K562 (cell line): Measurements from ENCODE around the gene DNMT3A. TPM values are rescaled to one million over a fixed set of nuclear protein-coding genes. Genes with fewer than 3 reads are reported as not detected.
A peak's percentile ranks its signal among the peaks of the same experiment; 100 is the strongest.

Experiments
- HDAC8 ChIP-seq: fragments of 450-650 bp; IDR thresholded peaks from 2 replicates; pipeline ENCODE4 v1.6.1; 2016; ENCODE audit warnings: mild to moderate bottlenecking, missing genetic modification characterization, moderate library complexity, missing compliant biosample characterization
- POLR2H ChIP-seq: IDR thresholded peaks from 2 replicates; pipeline ENCODE4 v1.6.1; 2016; ENCODE audit warnings: missing genetic modification characterization, low read depth, mild to moderate bottlenecking, control low read depth, missing compliant biosample characterization, moderate library complexity
- PRMT5 ChIP-seq: sonication (generic); formaldehyde crosslinking; IDR thresholded peaks from 2 replicates; pipeline ENCODE4 v1.5.0; 2020; ENCODE audit warnings: missing genetic modification reagents
- PTTG1 ChIP-seq: fragments of 450-650 bp; IDR thresholded peaks from 2 replicates; pipeline ENCODE4 v1.6.1; 2016; ENCODE audit warnings: low read depth, mild to moderate bottlenecking, missing genetic modification characterization, missing compliant biosample characterization
- RAD21 ChIP-seq, 2 experiments: fragments of 250-450 bp in 1 of 2; fragments of 450-650 bp in 1 of 2; sonication (Bioruptor Pico) in 1 of 2; formaldehyde crosslinking in 1 of 2; IDR thresholded peaks in 1 of 2; conservative IDR thresholded peaks in 1 of 2; 2 replicates each; pipeline versions ENCODE4 v1.4.0 to v1.8.0; 2020 to 2022; ENCODE audit warnings: mild to moderate bottlenecking in 2 of 2, moderate library complexity in 1 of 2
- RBM34 ChIP-seq: fragments of 200-400 bp; formaldehyde crosslinking; IDR thresholded peaks from 2 replicates; pipeline ENCODE4 v1.6.1; 2018; ENCODE audit warnings: low read length, borderline replicate concordance; ENCODE audit not compliant: insufficient read depth
- RUNX1 ChIP-seq: sonication (generic); IDR thresholded peaks from 2 replicates; pipeline ENCODE4 v1.6.1; 2016; ENCODE audit warnings: antibody characterized with exemption, low read depth
- SMAD1 ChIP-seq: fragments of 150-350 bp; IDR thresholded peaks from 2 replicates; pipeline ENCODE4 v1.6.1; 2014; ENCODE audit warnings: low read length, low read depth; ENCODE audit not compliant: partially characterized antibody
- SMAD3 ChIP-seq: fragments of 450-650 bp; formaldehyde crosslinking; conservative IDR thresholded peaks from 2 replicates; pipeline ENCODE4 v1.4.0; 2020; ENCODE audit warnings: mild to moderate bottlenecking
- SMARCB1 ChIP-seq: IDR thresholded peaks from 2 replicates; pipeline ENCODE4 v1.6.1; 2011; ENCODE audit warnings: improper control_type of control experiment, low read depth; ENCODE audit not compliant: insufficient read length
- SNIP1 ChIP-seq: fragments of 450-650 bp; IDR thresholded peaks from 2 replicates; pipeline ENCODE4 v1.7.1; 2017; ENCODE audit warnings: low read depth, mild to moderate bottlenecking
- SREBF1 ChIP-seq: fragments of 150-350 bp; IDR thresholded peaks from 2 replicates; pipeline ENCODE4 v1.6.1; 2014; ENCODE audit warnings: antibody characterized with exemption, low read depth, low read length, borderline replicate concordance
- SUPT5H ChIP-seq: fragments of 450-650 bp; IDR thresholded peaks from 2 replicates; pipeline ENCODE4 v1.6.1; 2016
- TAF15 ChIP-seq: fragments of 200-400 bp; formaldehyde crosslinking; IDR thresholded peaks from 2 replicates; pipeline ENCODE4 v1.6.1; 2017; ENCODE audit warnings: mild to moderate bottlenecking, low read depth, low read length, moderate library complexity
- TFAM ChIP-seq: fragments of 250-450 bp; sonication (Bioruptor Pico); conservative IDR thresholded peaks from 2 replicates; pipeline ENCODE4 v1.5.0; 2021; ENCODE audit warnings: mild to moderate bottlenecking, moderate library complexity
- TSC22D4 ChIP-seq: fragments of 450-650 bp; IDR thresholded peaks from 2 replicates; pipeline ENCODE4 v1.6.1; 2016; ENCODE audit warnings: missing genetic modification characterization, missing biosample characterization, control low read depth
- ZFP91 ChIP-seq: sonication (generic); formaldehyde crosslinking; IDR thresholded peaks from 2 replicates; pipeline ENCODE4 v1.8.0; 2022; ENCODE audit warnings: mild to moderate bottlenecking, missing genetic modification reagents
- ZFPM2 ChIP-seq: fragments of 250-450 bp; sonication (Bioruptor Pico); IDR thresholded peaks from 2 replicates; pipeline ENCODE4 v1.5.1; 2022; ENCODE audit warnings: mild to moderate bottlenecking
- ZNF239 ChIP-seq: fragments of 250-450 bp; sonication (Bioruptor Pico); IDR thresholded peaks from 2 replicates; pipeline ENCODE4 v1.4.0; 2020; ENCODE audit warnings: mild to moderate bottlenecking
- ZNF384 ChIP-seq: IDR thresholded peaks from 2 replicates; pipeline ENCODE4 v1.6.1; 2012; ENCODE audit warnings: low read depth, low read length, improper control_type of control experiment
- ZNF398 ChIP-seq: fragments of 250-450 bp; sonication (Bioruptor Pico); IDR thresholded peaks from 2 replicates; pipeline ENCODE4 v1.8.0; 2021; ENCODE audit warnings: moderate library complexity, mild to moderate bottlenecking, inconsistent platforms
- ZZZ3 ChIP-seq: fragments of 450-650 bp; IDR thresholded peaks from 2 replicates; pipeline ENCODE4 v1.6.1; 2016; ENCODE audit warnings: antibody characterized with exemption, mild to moderate bottlenecking, moderate library complexity
- polyA plus RNA-seq, 8 experiments: library from polyadenylated mRNA; depleted of rRNA in 4 of 8; stranded (reverse) in 5 of 8; unstranded in 3 of 8; fragments of >200 nt; fragmentation: Nextera tagmentation in 2 of 8; fragmentation: Illumina TruSeq in 1 of 8; extraction: Ambion mirVana in 2 of 8; extraction: Trizol in 1 of 8; gene quantifications; 2 replicates each; pipeline versions ENCODE4 v1.2.1 to v1.2.3, GENCODE V29; 2011 to 2014; ENCODE audit warnings: inconsistent platforms in 1 of 8, missing spikeins in 1 of 8
- total RNA-seq, 7 experiments: library from RNA; depleted of rRNA in 6 of 7; stranded (reverse); fragments of >200 nt in 6 of 7; fragmentation: Illumina TruSeq in 2 of 7; extraction: Trizol in 2 of 7; gene quantifications; 2 replicates each; pipeline versions ENCODE4 v1.2.1 to v1.2.3, GENCODE V29; 2011 to 2021; ENCODE audit warnings: low replicate concordance in 1 of 7
- TF ChIP-seq, protein P1 (sequence below): fragments of 250-450 bp; sonication (Bioruptor Pico); IDR thresholded peaks from 2 replicates; pipeline ENCODE4 v1.5.1; 2021; ENCODE audit warnings: mild to moderate bottlenecking
- TF ChIP-seq, protein P2 (sequence below): IDR thresholded peaks from 2 replicates; pipeline ENCODE4 v1.6.1; 2011; ENCODE audit warnings: borderline replicate concordance, low read depth, mild to moderate bottlenecking, moderate library complexity, low read length; ENCODE audit not compliant: insufficient read depth, poor library complexity, severe bottlenecking

The DNMT3A gene
- total and polyA plus RNA-seq, 9 of the 15 experiments (the other 6 are each of a cell fraction or from before 2014, with no cell fraction given) = 3.0 to 16.0 (median 6.1) TPM

- 0 out of 2 replicates have a peak, but pooled peaks have one; percentile 26 for TF ChIP-seq ZNF384
- no peak for TF ChIP-seq SNIP1
- TF ChIP-seq HDAC8 (tag) = no peak
- TF ChIP-seq PTTG1 = no peak
- no peak for TF ChIP-seq PRMT5
- no peak for TF ChIP-seq ZFP91 (CRISPR knock-in tag)
- TF ChIP-seq ZFPM2 (CRISPR knock-in tag) = no peak
- TF ChIP-seq ZZZ3 = no peak
- no peak for TF ChIP-seq TAF15
- TF ChIP-seq RUNX1 = no peak
- TF ChIP-seq, protein P1, sequence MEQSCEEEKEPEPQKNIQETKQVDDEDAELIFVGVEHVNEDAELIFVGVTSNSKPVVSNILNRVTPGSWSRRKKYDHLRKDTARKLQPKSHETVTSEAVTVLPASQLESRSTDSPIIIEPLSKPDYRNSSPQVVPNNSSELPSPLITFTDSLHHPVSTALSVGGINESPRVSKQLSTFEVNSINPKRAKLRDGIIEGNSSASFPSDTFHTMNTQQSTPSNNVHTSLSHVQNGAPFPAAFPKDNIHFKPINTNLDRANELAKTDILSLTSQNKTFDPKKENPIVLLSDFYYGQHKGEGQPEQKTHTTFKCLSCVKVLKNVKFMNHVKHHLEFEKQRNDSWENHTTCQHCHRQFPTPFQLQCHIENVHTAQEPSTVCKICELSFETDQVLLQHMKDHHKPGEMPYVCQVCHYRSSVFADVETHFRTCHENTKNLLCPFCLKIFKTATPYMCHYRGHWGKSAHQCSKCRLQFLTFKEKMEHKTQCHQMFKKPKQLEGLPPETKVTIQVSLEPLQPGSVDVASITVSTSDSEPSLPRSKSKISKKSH (CRISPR knock-in tag) = no peak
- TF ChIP-seq ZNF239 (CRISPR knock-in tag) = no peak
- TF ChIP-seq SREBF1 = no peak
- no peak for TF ChIP-seq SMARCB1
- TF ChIP-seq RAD21 (CRISPR knock-in tag; conservative IDR thresholded peaks at IDR 0.05 in 1 of 2, IDR thresholded peaks at IDR 0.05 in 1 of 2) = peak; percentile 48 to 76
- no peak for TF ChIP-seq RBM34
- TF ChIP-seq ZNF398 (CRISPR knock-in tag) = no peak
- TF ChIP-seq POLR2H (tag) = no peak
- no peak for TF ChIP-seq SMAD3
- no peak for TF ChIP-seq TSC22D4 (tag)
- TF ChIP-seq, protein P2, sequence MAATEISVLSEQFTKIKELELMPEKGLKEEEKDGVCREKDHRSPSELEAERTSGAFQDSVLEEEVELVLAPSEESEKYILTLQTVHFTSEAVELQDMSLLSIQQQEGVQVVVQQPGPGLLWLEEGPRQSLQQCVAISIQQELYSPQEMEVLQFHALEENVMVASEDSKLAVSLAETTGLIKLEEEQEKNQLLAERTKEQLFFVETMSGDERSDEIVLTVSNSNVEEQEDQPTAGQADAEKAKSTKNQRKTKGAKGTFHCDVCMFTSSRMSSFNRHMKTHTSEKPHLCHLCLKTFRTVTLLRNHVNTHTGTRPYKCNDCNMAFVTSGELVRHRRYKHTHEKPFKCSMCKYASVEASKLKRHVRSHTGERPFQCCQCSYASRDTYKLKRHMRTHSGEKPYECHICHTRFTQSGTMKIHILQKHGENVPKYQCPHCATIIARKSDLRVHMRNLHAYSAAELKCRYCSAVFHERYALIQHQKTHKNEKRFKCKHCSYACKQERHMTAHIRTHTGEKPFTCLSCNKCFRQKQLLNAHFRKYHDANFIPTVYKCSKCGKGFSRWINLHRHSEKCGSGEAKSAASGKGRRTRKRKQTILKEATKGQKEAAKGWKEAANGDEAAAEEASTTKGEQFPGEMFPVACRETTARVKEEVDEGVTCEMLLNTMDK = peak; percentile 72
- no peak for TF ChIP-seq SUPT5H
- TF ChIP-seq TFAM (CRISPR knock-in tag) = no peak
- no peak for TF ChIP-seq SMAD1
Observed at GRCh38 chr2:25228848-25229278, 112.9 kb downstream of the DNMT3A start (continued).
